DOHH2 (cell line): ENCODE data around the gene TTC34.

Experiments
- EZH2phosphoT487 ChIP-seq: fragments of 200-600 bp; sonication (generic); IDR thresholded peaks from 2 replicates; pipeline ENCODE4 v1.6.1; 2017; ENCODE audit warnings: borderline replicate concordance, mild to moderate bottlenecking, antibody characterized with exemption, low read length, moderate library complexity, mixed read lengths
- TF ChIP-seq, protein P1 (sequence below): fragments of 200-600 bp; sonication (generic); IDR thresholded peaks from one replicate; pipeline ENCODE4 v1.5.1; 2014; ENCODE audit warnings: antibody characterized with exemption, mild to moderate bottlenecking, low read depth, low read length; ENCODE audit not compliant: poor library complexity, severe bottlenecking

DNA sequence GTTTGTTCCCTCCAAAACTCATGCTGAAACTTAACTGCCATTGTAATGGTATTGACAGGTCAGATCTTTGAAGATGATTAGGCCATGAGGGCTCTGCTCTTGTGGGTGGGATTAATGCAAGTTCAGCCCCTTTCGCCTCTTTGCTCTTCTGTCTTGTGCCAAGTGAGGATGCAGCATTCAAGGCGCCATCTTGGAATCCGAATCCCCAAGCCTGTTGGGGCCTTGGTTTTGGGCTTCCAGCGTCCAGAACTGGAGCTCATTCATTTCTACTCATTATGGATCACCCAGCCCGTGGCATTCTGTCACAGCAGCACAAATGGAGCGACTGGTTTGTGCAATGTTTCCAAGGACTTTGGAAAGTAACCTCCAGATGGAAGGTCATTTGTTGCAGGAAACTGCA is 5.6 kb downstream of the TTC34 start:
- TF ChIP-seq, protein P1, sequence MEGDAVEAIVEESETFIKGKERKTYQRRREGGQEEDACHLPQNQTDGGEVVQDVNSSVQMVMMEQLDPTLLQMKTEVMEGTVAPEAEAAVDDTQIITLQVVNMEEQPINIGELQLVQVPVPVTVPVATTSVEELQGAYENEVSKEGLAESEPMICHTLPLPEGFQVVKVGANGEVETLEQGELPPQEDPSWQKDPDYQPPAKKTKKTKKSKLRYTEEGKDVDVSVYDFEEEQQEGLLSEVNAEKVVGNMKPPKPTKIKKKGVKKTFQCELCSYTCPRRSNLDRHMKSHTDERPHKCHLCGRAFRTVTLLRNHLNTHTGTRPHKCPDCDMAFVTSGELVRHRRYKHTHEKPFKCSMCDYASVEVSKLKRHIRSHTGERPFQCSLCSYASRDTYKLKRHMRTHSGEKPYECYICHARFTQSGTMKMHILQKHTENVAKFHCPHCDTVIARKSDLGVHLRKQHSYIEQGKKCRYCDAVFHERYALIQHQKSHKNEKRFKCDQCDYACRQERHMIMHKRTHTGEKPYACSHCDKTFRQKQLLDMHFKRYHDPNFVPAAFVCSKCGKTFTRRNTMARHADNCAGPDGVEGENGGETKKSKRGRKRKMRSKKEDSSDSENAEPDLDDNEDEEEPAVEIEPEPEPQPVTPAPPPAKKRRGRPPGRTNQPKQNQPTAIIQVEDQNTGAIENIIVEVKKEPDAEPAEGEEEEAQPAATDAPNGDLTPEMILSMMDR = no peak
- TF ChIP-seq EZH2phosphoT487 = no peak
